GM19043 (cell line): ENCODE results near the gene WHRN.

Experiments
- ATAC-seq: cut with Tn5 transposase; IDR thresholded peaks from one replicate; pipeline ENCODE4 v1.9.1; 2021; ENCODE audit warnings: low read depth; ENCODE audit not compliant: unreplicated experiment

Gene WHRN

GRCh38 chr9:114505187-114506081 is at the start of gene WHRN:
Gene WHRN (minus strand): TSS chr9:114505473. CDS start chr9:114504801, 672 bp downstream.
- no peak for ATAC-seq

GRCh38 chr9:114553202-114553601 is 47.9 kb upstream of the WHRN start:
- no peak for ATAC-seq

- no peak for ATAC-seq
Observed at GRCh38 chr9:114552706-114553105, 47.4 kb upstream of the WHRN start.

- no peak for ATAC-seq
Observed at GRCh38 chr9:114551750-114552685, 46.7 kb upstream of the WHRN start.

GRCh38 chr9:114549697-114550330 is 44.5 kb upstream of the WHRN start:
- ATAC-seq = no peak

GRCh38 chr9:114546851-114547250 is 41.6 kb upstream of the WHRN start:
- ATAC-seq = no peak

GRCh38 chr9:114545055-114545454 is 39.8 kb upstream of the WHRN start:
- ATAC-seq = no peak

- ATAC-seq = no peak
Observed at GRCh38 chr9:114539701-114540380, 34.6 kb upstream of the WHRN start.

GRCh38 chr9:114538241-114538640 is 33.0 kb upstream of the WHRN start:
- ATAC-seq = no peak

GRCh38 chr9:114532561-114533237 is 27.4 kb upstream of the WHRN start:
- ATAC-seq = no peak

GRCh38 chr9:114529285-114529684 is 24.0 kb upstream of the WHRN start:
- ATAC-seq = no peak

- no peak for ATAC-seq
Observed at GRCh38 chr9:114526807-114527206, 21.5 kb upstream of the WHRN start.

- ATAC-seq = no peak
Observed at GRCh38 chr9:114525513-114525912, 20.2 kb upstream of the WHRN start.

GRCh38 chr9:114524247-114524681 is 19.0 kb upstream of the WHRN start:
- no peak for ATAC-seq

GRCh38 chr9:114522847-114523246 is 17.6 kb upstream of the WHRN start:
- no peak for ATAC-seq

GRCh38 chr9:114522286-114522685 is 17.0 kb upstream of the WHRN start:
- ATAC-seq = no peak

- ATAC-seq = no peak
Observed at GRCh38 chr9:114521846-114522245, 16.6 kb upstream of the WHRN start.

- ATAC-seq = peak; percentile 79
Observed at GRCh38 chr9:114518599-114519022, 13.3 kb upstream of the WHRN start.

GRCh38 chr9:114518120-114518519 is 12.8 kb upstream of the WHRN start:
- ATAC-seq = no peak

GRCh38 chr9:114516913-114517312 is 11.6 kb upstream of the WHRN start:
- ATAC-seq = no peak
